DOHH2 (cell line): ENCODE results near the gene FIZ1.

Experiments
- H3F3A ChIP-seq: fragments of 200-600 bp; sonication (generic), shearing (Covaris generic); 2 replicates; pipeline ENCODE4 v1.6.0; 2016; ENCODE audit warnings: antibody characterized with exemption, mild to moderate bottlenecking; ENCODE audit not compliant: control insufficient read depth, insufficient read depth
- H3K27ac ChIP-seq: fragments of 200-600 bp; sonication (generic); 2 replicates; pipeline ENCODE4 v1.5.1; 2014; ENCODE audit warnings: low read depth, mild to moderate bottlenecking, low read length, moderate library complexity
- H3K27me3 ChIP-seq: fragments of 200-600 bp; sonication (generic); 2 replicates; pipeline ENCODE4 v1.6.1; 2014; ENCODE audit warnings: mild to moderate bottlenecking, low read length, mixed read lengths; ENCODE audit not compliant: control insufficient read depth
- H3K36me3 ChIP-seq: fragments of 200-600 bp; sonication (generic); 2 replicates; pipeline ENCODE4 v1.6.1; 2014; ENCODE audit warnings: mild to moderate bottlenecking, low read length, moderate library complexity, mixed read lengths; ENCODE audit not compliant: control insufficient read depth
- H3K4me1 ChIP-seq: fragments of 200-600 bp; sonication (generic); 2 replicates; pipeline ENCODE4 v1.6.1; 2014; ENCODE audit warnings: mild to moderate bottlenecking, low read length, mixed read lengths; ENCODE audit not compliant: control insufficient read depth
- H3K4me2 ChIP-seq: fragments of 200-600 bp; sonication (generic); 2 replicates; pipeline ENCODE4 v1.6.0; 2014; ENCODE audit warnings: mild to moderate bottlenecking, low read length, moderate library complexity
- H3K4me3 ChIP-seq: fragments of 200-600 bp; sonication (generic); 2 replicates; pipeline ENCODE4 v1.5.1; 2014; ENCODE audit warnings: mild to moderate bottlenecking, low read length, mixed read lengths
- H3K79me2 ChIP-seq: fragments of 200-600 bp; sonication (generic); 2 replicates; pipeline ENCODE4 v1.6.1; 2014; ENCODE audit warnings: mild to moderate bottlenecking, low read length, mixed read lengths; ENCODE audit not compliant: control insufficient read depth
- H3K9me2 ChIP-seq: fragments of 200-600 bp; sonication (generic); replicated peaks from 2 replicates; pipeline ENCODE4 v1.6.1; 2014; ENCODE audit warnings: mild to moderate bottlenecking, low read length, mixed read lengths; ENCODE audit not compliant: control insufficient read depth
- H3K9me3 ChIP-seq: fragments of 200-600 bp; sonication (generic); 2 replicates; pipeline ENCODE4 v1.6.1; 2014; ENCODE audit warnings: antibody characterized with exemption, low read length, mixed read lengths; ENCODE audit not compliant: control insufficient read depth, insufficient read depth
- H4K20me1 ChIP-seq: fragments of 200-600 bp; sonication (generic); 2 replicates; pipeline ENCODE4 v1.6.0; 2014; ENCODE audit warnings: low read depth, mild to moderate bottlenecking, antibody characterized with exemption, low read length, moderate library complexity; ENCODE audit not compliant: control insufficient read depth, insufficient read depth
- EZH2phosphoT487 ChIP-seq: fragments of 200-600 bp; sonication (generic); IDR thresholded peaks from 2 replicates; pipeline ENCODE4 v1.6.1; 2017; ENCODE audit warnings: borderline replicate concordance, mild to moderate bottlenecking, antibody characterized with exemption, low read length, moderate library complexity, mixed read lengths
- TF ChIP-seq, protein P1 (sequence below): fragments of 200-600 bp; sonication (generic); IDR thresholded peaks from one replicate; pipeline ENCODE4 v1.5.1; 2014; ENCODE audit warnings: antibody characterized with exemption, mild to moderate bottlenecking, low read depth, low read length; ENCODE audit not compliant: poor library complexity, severe bottlenecking

Gene FIZ1

DNA sequence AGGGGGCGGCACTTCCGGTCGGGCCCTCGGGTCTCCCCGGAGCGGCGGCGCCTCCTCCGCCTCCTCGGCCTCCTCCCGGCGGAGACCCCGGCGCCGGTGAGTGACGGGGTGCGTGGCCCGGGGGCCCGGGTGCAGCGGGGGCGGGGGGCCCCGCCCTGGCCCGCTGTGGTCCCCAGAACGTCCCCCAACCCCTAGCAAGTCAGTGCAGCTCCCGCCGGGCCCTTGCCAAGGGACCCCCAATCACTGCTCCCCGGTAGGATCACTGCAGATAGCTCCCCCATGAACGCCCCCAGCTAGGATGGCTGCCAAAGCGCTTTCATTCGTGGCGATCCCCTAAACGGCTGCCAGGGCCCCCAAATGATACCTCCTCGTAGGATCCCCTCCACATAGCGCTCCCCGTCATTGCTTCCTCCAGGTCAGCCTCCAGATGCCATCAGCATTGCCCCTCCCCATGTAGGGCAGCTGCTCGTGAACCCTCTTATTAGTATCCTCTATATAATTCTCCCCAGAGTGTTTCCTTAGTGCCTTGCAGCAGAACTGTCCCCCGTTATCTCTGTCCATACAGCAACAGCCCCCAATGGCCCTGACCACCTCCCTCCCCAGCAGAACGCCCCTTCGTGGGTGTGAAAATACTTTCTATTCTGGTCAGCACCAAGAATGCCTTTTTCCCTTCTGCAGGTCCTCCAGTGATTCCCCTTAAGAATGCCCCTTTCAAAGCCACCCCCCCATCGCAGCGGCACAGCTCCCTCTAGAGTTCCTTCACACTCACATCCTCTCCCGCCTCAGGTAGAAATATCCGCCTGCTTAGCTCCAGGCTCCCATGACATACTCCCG lies 6.5 kb upstream of the FIZ1 start, which contains the start of gene ZNF865:
TSS of gene ZNF865 (plus strand) at position 11 of the 834 bp plus-strand sequence. CDS start 7,972 bp downstream, outside the sequence.
- Histone ChIP-seq H3K4me3 (peak within 1 kb of the TSS; percentile 95), H3F3A (peaks cover 22% of the 10 kb centered on the region), H3K9me3 (no peaks in the 10 kb centered on the region), H3K36me3 (peaks cover 42% of the 10 kb centered on the region), H4K20me1 (peaks cover 11% of the 10 kb centered on the region; the same call in 1 of the 2 replicates), H3K9me2 (no peaks in the 10 kb centered on the region), H3K27me3 (no peaks in the 10 kb centered on the region), H3K4me1 (peaks cover 43% of the 10 kb centered on the region), H3K4me2 (peak within 1 kb of the TSS; percentile 99), H3K79me2 (peaks cover 52% of the 10 kb centered on the region), H3K27ac (peak within 1 kb of the TSS; percentile 99)
- TF ChIP-seq, protein P1, sequence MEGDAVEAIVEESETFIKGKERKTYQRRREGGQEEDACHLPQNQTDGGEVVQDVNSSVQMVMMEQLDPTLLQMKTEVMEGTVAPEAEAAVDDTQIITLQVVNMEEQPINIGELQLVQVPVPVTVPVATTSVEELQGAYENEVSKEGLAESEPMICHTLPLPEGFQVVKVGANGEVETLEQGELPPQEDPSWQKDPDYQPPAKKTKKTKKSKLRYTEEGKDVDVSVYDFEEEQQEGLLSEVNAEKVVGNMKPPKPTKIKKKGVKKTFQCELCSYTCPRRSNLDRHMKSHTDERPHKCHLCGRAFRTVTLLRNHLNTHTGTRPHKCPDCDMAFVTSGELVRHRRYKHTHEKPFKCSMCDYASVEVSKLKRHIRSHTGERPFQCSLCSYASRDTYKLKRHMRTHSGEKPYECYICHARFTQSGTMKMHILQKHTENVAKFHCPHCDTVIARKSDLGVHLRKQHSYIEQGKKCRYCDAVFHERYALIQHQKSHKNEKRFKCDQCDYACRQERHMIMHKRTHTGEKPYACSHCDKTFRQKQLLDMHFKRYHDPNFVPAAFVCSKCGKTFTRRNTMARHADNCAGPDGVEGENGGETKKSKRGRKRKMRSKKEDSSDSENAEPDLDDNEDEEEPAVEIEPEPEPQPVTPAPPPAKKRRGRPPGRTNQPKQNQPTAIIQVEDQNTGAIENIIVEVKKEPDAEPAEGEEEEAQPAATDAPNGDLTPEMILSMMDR = peak; percentile 86
- TF ChIP-seq EZH2phosphoT487 = no peak

DNA sequence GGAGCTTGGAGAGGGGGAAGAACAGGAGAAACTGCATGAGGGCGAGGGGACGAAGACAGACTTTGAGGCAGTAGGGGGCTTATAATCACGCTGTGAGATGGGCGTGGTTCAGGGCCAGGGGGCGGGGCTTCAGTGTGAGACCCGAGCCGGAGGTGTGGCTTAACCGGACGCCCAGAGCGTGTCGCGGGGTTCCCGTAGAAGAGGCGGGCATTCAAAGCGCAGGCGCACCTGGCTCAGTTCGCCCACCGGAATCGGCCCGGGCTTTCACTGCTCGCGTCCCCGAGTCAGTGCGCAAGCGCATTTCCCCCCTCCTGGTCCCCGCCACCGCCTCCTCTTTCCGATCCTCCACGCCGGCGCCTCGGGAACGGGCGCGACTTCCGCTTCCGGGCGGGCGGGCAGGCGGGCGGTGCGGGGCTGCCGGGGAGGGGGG lies 5.9 kb upstream of the FIZ1 start:
- Histone ChIP-seq H3K27me3 (no peaks in the 10 kb centered on the region), H3K4me3 (peak overlapping the region; percentile 95), H3K4me1 (peaks cover 47% of the 10 kb centered on the region), H3K36me3 (peaks cover 38% of the 10 kb centered on the region), H3K9me3 (no peaks in the 10 kb centered on the region), H3F3A (peaks cover 23% of the 10 kb centered on the region), H3K9me2 (no peaks in the 10 kb centered on the region), H3K4me2 (peak overlapping the region; percentile 99), H3K27ac (peak overlapping the region; percentile 99), H4K20me1 (peaks cover 11% of the 10 kb centered on the region; the same call in 1 of the 2 replicates), H3K79me2 (peaks cover 46% of the 10 kb centered on the region)
- TF ChIP-seq, protein P1 = no peak
- TF ChIP-seq EZH2phosphoT487 = no peak

- H3K4me2 ChIP-seq = peak overlapping the region; percentile 99
- peaks cover 24% of the 10 kb centered on the region for H3K36me3 ChIP-seq
These were observed 4.4 kb upstream of the FIZ1 start for GRCh38 chr19:55603581-55604292.

More at GRCh38 chr19:55603581-55604292, 4.4 kb upstream of the FIZ1 start:
- Histone ChIP-seq H3K27me3 (no peaks in the 10 kb centered on the region), H4K20me1 (peaks cover 6% of the 10 kb centered on the region; the same call in 1 of the 2 replicates), H3K4me1 (peaks cover 48% of the 10 kb centered on the region), H3K4me3 (peak overlapping the region; percentile 95), H3K79me2 (peaks cover 32% of the 10 kb centered on the region), H3F3A (peaks cover 23% of the 10 kb centered on the region), H3K27ac (peak overlapping the region; percentile 99), H3K9me3 (no peaks in the 10 kb centered on the region), H3K9me2 (no peaks in the 10 kb centered on the region)
- no peak for TF ChIP-seq EZH2phosphoT487
- TF ChIP-seq, protein P1 = no peak
